ENCODE data around the gene HIP1R. TPM values are rescaled to one million over a fixed set of nuclear protein-coding genes. Genes with fewer than 3 reads are reported as not detected.
"Not testable (repeated sequence)": the region's sequence is repeated elsewhere in the genome, so short reads cannot be mapped to it uniquely, and the experiment has no call there.

HIP1R gene
- total RNA-seq, 1 donor from 2014 or later: 117 TPM

GRCh38 chr12:122790393-122791075 lies 44.7 kb upstream of the HIP1R start:
- no peak for DNase-seq (ENCODE audit: low spot score)
- Mint-ChIP-seq H3K4me3 (ENCODE audit: unreplicated experiment) (no peak overlapping the region), H3K27ac (ENCODE audit: unreplicated experiment) (no peak overlapping the region), H3K4me1 (ENCODE audit: unreplicated experiment) (no peaks in the 10 kb centered on the region), H3K36me3 (ENCODE audit: low read depth, unreplicated experiment) (no peaks in the 10 kb centered on the region), H3K9me3 (ENCODE audit: unreplicated experiment) (no peaks in the 10 kb centered on the region), H3K27me3 (ENCODE audit: unreplicated experiment) (no peaks in the 10 kb centered on the region)
- TF ChIP-seq, protein P1, sequence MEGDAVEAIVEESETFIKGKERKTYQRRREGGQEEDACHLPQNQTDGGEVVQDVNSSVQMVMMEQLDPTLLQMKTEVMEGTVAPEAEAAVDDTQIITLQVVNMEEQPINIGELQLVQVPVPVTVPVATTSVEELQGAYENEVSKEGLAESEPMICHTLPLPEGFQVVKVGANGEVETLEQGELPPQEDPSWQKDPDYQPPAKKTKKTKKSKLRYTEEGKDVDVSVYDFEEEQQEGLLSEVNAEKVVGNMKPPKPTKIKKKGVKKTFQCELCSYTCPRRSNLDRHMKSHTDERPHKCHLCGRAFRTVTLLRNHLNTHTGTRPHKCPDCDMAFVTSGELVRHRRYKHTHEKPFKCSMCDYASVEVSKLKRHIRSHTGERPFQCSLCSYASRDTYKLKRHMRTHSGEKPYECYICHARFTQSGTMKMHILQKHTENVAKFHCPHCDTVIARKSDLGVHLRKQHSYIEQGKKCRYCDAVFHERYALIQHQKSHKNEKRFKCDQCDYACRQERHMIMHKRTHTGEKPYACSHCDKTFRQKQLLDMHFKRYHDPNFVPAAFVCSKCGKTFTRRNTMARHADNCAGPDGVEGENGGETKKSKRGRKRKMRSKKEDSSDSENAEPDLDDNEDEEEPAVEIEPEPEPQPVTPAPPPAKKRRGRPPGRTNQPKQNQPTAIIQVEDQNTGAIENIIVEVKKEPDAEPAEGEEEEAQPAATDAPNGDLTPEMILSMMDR (IDR thresholded peaks at IDR 0.05; ENCODE audit: unreplicated experiment): no peak

DNA sequence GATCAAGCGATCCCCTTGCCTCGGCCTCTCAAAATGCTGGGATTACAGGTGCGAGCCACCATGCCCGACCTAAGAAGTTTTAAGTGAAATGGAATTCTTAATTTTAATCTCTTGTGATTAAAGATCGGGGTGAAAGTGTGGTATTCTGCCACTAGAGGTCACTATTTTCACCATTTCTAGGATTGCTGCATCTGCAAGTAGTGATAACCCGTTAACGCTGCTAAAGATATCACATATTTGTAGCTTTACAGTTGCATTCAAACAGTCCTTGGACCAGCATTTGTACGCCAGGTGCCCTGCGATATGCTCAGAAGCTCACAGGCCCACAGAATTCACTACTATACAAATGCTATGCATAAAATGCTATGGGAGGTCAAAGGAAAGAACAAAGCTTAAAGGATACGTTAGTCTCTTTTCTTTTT lies 41.6 kb upstream of the HIP1R start:
- H3K27me3 Mint-ChIP-seq (ENCODE audit: unreplicated experiment): no peaks in the 10 kb centered on the region
- H3K4me3 Mint-ChIP-seq (ENCODE audit: unreplicated experiment): no peak overlapping the region
- peak; percentile 9 for DNase-seq (ENCODE audit: low spot score)
- H3K4me1 Mint-ChIP-seq (ENCODE audit: unreplicated experiment): no peaks in the 10 kb centered on the region
- H3K9me3 Mint-ChIP-seq (ENCODE audit: unreplicated experiment): no peaks in the 10 kb centered on the region
- no peaks in the 10 kb centered on the region for H3K36me3 Mint-ChIP-seq (ENCODE audit: low read depth, unreplicated experiment)
- TF ChIP-seq, protein P1 (IDR thresholded peaks at IDR 0.05; ENCODE audit: unreplicated experiment): peak; percentile 90
- no peak overlapping the region for H3K27ac Mint-ChIP-seq (ENCODE audit: unreplicated experiment)

- Mint-ChIP-seq H3K4me1 (ENCODE audit: unreplicated experiment) (no peaks in the 10 kb centered on the region), H3K9me3 (ENCODE audit: unreplicated experiment) (no peaks in the 10 kb centered on the region), H3K27me3 (ENCODE audit: unreplicated experiment) (no peaks in the 10 kb centered on the region), H3K4me3 (ENCODE audit: unreplicated experiment) (no peak overlapping the region), H3K36me3 (ENCODE audit: low read depth, unreplicated experiment) (no peaks in the 10 kb centered on the region), H3K27ac (ENCODE audit: unreplicated experiment) (no peak overlapping the region)
- no peak for DNase-seq (ENCODE audit: low spot score)
- TF ChIP-seq, protein P1 (IDR thresholded peaks at IDR 0.05; ENCODE audit: unreplicated experiment): no peak
These were observed 39.5 kb upstream of the HIP1R start for GRCh38 chr12:122795807-122796206.

GRCh38 chr12:122799641-122800243 lies 35.5 kb upstream of the HIP1R start:
- Mint-ChIP-seq H3K9me3 (ENCODE audit: unreplicated experiment) (no peaks in the 10 kb centered on the region), H3K4me1 (ENCODE audit: unreplicated experiment) (no peaks in the 10 kb centered on the region), H3K27me3 (ENCODE audit: unreplicated experiment) (no peaks in the 10 kb centered on the region), H3K4me3 (ENCODE audit: unreplicated experiment) (no peak overlapping the region), H3K36me3 (ENCODE audit: low read depth, unreplicated experiment) (no peaks in the 10 kb centered on the region), H3K27ac (ENCODE audit: unreplicated experiment) (no peak overlapping the region)
- DNase-seq (ENCODE audit: low spot score): no peak
- TF ChIP-seq, protein P1 (IDR thresholded peaks at IDR 0.05; ENCODE audit: unreplicated experiment): no peak

DNA sequence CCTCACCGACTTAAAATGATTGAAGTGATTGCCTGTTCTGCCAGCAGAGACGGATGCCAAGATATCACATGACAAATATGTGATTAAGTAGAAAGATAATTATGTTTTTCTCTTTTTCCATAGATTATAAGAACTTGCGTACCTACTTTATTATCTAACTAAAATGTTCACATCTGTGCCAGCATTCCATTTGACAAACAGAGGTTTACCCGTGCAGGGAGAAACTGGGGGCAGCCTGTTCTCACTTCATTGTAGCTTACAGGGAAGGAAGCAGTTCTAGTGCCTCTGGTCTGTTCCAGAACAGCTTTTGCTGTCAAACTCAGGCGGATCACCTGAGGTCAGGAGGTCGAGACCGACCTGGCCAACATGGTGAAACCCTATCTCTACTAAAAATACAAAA lies 31.3 kb upstream of the HIP1R start:
- Mint-ChIP-seq H3K36me3 (ENCODE audit: low read depth, unreplicated experiment) (no peaks in the 10 kb centered on the region), H3K9me3 (ENCODE audit: unreplicated experiment) (no peaks in the 10 kb centered on the region), H3K4me1 (ENCODE audit: unreplicated experiment) (no peaks in the 10 kb centered on the region), H3K27ac (ENCODE audit: unreplicated experiment) (no peak overlapping the region), H3K27me3 (ENCODE audit: unreplicated experiment) (no peaks in the 10 kb centered on the region), H3K4me3 (ENCODE audit: unreplicated experiment) (no peak overlapping the region)
- TF ChIP-seq, protein P1 (IDR thresholded peaks at IDR 0.05; ENCODE audit: unreplicated experiment): no peak
- DNase-seq (ENCODE audit: low spot score): no peak

DNA sequence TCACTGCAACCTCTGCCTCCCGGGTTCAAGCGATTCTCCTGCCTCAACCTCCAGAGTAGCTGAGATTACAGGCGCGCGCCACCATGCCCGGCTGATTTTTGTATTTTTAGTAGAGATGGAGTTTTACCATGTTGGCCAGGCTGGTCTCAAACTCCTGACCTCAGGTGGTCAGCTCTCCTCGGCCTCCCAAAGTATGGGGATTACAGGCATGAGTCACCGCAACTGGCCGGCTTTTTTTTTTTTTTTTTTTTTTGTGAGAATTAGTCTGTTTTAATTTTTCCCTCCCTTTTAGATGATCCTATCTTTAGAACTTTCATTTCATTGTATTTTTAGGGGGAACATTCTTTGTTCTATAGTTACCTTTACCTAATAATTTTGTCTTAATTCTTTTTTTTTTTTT lies 30.3 kb upstream of the HIP1R start:
- H3K4me1 Mint-ChIP-seq (ENCODE audit: unreplicated experiment); H3K4me3 Mint-ChIP-seq (ENCODE audit: unreplicated experiment); H3K27me3 Mint-ChIP-seq (ENCODE audit: unreplicated experiment); DNase-seq (ENCODE audit: low spot score); H3K36me3 Mint-ChIP-seq (ENCODE audit: low read depth, unreplicated experiment); H3K27ac Mint-ChIP-seq (ENCODE audit: unreplicated experiment); H3K9me3 Mint-ChIP-seq (ENCODE audit: unreplicated experiment): not testable (repeated sequence)
